ENCODE results near the gene THAP11.

DNA sequence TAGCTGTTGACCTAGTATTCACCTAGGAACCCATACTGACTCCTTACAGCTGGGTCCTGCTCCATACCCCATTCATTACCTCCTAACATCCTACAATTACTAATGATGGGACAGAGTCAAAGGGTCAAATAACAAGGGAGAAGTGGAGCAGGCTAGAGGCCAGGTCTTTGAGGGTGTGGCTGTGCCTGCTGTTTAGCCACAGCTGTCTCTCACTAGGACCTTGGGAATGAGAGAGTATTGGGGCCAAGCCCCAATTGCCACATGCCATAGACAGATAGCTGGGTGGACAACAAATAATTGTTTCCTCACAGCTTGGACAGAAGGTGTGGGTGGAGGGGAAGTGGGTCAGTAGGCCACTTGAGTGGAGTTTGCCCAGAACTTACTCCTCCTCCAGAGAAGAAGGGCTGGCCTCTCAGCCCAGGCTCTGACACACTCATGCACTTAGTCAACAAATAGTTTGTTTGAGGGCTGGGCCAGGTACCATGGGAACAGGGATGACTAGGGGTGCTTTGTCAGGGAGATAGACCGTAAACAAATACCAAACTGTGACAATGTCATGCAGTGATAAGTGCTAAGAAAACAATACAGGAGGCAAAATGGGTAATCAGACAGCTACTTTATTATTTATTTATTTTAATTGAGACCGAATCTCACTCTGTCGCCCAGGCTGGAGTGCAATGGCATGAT, 15.6 kb downstream of the THAP11 start:
- TF ChIP-seq, protein P1, sequence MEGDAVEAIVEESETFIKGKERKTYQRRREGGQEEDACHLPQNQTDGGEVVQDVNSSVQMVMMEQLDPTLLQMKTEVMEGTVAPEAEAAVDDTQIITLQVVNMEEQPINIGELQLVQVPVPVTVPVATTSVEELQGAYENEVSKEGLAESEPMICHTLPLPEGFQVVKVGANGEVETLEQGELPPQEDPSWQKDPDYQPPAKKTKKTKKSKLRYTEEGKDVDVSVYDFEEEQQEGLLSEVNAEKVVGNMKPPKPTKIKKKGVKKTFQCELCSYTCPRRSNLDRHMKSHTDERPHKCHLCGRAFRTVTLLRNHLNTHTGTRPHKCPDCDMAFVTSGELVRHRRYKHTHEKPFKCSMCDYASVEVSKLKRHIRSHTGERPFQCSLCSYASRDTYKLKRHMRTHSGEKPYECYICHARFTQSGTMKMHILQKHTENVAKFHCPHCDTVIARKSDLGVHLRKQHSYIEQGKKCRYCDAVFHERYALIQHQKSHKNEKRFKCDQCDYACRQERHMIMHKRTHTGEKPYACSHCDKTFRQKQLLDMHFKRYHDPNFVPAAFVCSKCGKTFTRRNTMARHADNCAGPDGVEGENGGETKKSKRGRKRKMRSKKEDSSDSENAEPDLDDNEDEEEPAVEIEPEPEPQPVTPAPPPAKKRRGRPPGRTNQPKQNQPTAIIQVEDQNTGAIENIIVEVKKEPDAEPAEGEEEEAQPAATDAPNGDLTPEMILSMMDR (IDR thresholded peaks at IDR 0.05) = no peak
- peak in 1 of 3 donors; percentile 11 for TF ChIP-seq POLR2A (IDR thresholded peaks at IDR 0.05)
